ENCODE results near the gene KIAA0930.

The KIAA0930 gene

GRCh38 chr22:45248832-45249561 lies 8.3 kb upstream of the KIAA0930 start:
- DNase-seq (ENCODE audit: insufficient read length, low spot score), result no peak
- no peak for TF ChIP-seq CTCF (IDR thresholded peaks at IDR 0.05; ENCODE audit: insufficient read depth, missing control alignments)
- no peak for FAIRE-seq

GRCh38 chr22:45246060-45246985 lies 5.6 kb upstream of the KIAA0930 start:
- FAIRE-seq (no peak), DNase-seq (ENCODE audit: insufficient read length, low spot score) (no peak)
- no peak for TF ChIP-seq CTCF (IDR thresholded peaks at IDR 0.05; ENCODE audit: insufficient read depth, missing control alignments)

DNA sequence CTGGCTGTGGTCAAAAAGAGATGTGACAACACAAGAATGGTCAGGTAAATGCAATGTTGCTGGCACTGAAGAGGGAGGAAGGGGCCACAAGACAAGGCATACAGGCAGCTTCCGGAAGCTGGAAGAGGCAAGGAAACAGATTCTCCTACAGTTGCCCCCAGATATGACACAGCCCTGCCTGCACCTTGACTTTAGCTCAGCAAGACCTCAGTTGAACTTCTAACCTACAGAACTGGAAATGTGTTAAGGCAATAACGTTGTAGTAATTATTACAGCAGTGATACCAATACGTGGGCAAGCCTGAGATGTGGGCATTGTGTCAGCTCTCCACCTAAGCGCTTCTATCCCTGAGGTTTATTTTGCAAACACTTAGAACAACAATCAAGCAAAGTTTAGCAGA lies 4.2 kb upstream of the KIAA0930 start:
- no peak for TF ChIP-seq CTCF (IDR thresholded peaks at IDR 0.05; ENCODE audit: insufficient read depth, missing control alignments)
- no peak for FAIRE-seq

GRCh38 chr22:45242778-45243191 lies 2.1 kb upstream of the KIAA0930 start:
- FAIRE-seq, result no peak
- DNase-seq (ENCODE audit: insufficient read length, low spot score), result no peak
- TF ChIP-seq CTCF (IDR thresholded peaks at IDR 0.05; ENCODE audit: insufficient read depth, missing control alignments), result peak; percentile 16

More for the DNA sequence above, 4.2 kb upstream of the KIAA0930 start:
- no peak for DNase-seq (ENCODE audit: insufficient read length, low spot score)

- TF ChIP-seq CTCF (IDR thresholded peaks at IDR 0.05; ENCODE audit: insufficient read depth, missing control alignments), result no peak
- no peak for DNase-seq (ENCODE audit: insufficient read length, low spot score)
- FAIRE-seq, result no peak
These were observed 437 bp downstream of the KIAA0930 start for GRCh38 chr22:45240104-45240809.

DNA sequence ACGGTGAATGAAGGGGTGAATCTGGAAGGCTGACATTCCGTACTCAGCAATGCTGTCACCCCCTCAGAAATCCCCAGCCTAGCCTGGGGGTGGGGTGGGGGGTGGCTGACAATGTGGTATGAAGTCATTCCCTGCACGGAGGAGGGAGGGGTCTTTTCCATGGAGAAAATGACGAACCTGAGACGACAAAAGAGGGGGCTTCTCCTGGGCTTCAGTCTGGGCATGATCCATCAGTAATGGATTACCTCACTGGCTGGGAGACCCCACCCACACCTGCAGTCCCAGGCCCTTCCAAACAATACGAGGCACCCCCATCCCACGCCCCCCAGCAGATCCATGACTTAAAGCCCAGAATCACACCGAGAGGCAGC lies 1.0 kb downstream of the KIAA0930 start:
- TF ChIP-seq CTCF (IDR thresholded peaks at IDR 0.05; ENCODE audit: insufficient read depth, missing control alignments), result no peak
- FAIRE-seq (no peak), DNase-seq (ENCODE audit: insufficient read length, low spot score) (no peak)
